Measurements from ENCODE around the gene MST1R. TPM values are rescaled to one million over a fixed set of nuclear protein-coding genes. Genes with fewer than 3 reads are reported as not detected.
"Not testable (repeated sequence)": the region's sequence is repeated elsewhere in the genome, so short reads cannot be mapped to it uniquely, and the experiment has no call there.

MST1R gene
- total RNA-seq, 2 experiments from 2014 or later = 0.55 to 0.89 TPM

- no peaks in the 10 kb centered on the region for H3K27me3 ChIP-seq (ENCODE audit: control insufficient read depth in 1 of 2, insufficient read depth in 2 of 2, low read length in 2 of 2)
- ATAC-seq (ENCODE audit: poor library complexity) = no peak
- intact Hi-C loops (cut with DNase I, micrococcal nuclease) = loop anchor here in 1 of 2 experiments (1.0 to 5.0 kb wide), 4 partner anchors 11 to 352 kb away; partner anchors contain the start of genes IFRD2, MON1A, MST1R and RBM5
- H3K27ac Mint-ChIP-seq = peak overlapping the region; percentile 97
- H3K4me3 Mint-ChIP-seq = peak overlapping the region; percentile 95
- H3K27ac ChIP-seq (ENCODE audit: low read depth in 1 of 2, low read length in 2 of 2) = peak overlapping the region; percentile 96 to 98
- no peaks in the 10 kb centered on the region for H3K9me3 ChIP-seq (ENCODE audit: control insufficient read depth in 1 of 2, insufficient read depth in 1 of 2, low read length in 2 of 2)
- peaks cover 32% of the 10 kb centered on the region for H3K36me3 Mint-ChIP-seq (ENCODE audit: low read depth)
- H3K4me1 Mint-ChIP-seq (ENCODE audit: low read depth) = peaks cover 34% of the 10 kb centered on the region
- no peaks in the 10 kb centered on the region for H3K27me3 Mint-ChIP-seq
- DNase-seq = peak in 1 of 14 experiments; percentile 4
- peaks cover 26% of the 10 kb centered on the region for H3K4me1 ChIP-seq (ENCODE audit: insufficient read depth, low read length)
- ChIA-PET POLR2A (interaction anchor here (0.8 to 3.2 kb wide), 10 partner anchors 11 to 1559 kb away, joined by 3 to 42 read pairs (median 4); partner anchors contain the start of genes DCAF1, INKA1, IP6K1 and MON1A), CTCF (interaction anchor here (0.8 to 1.4 kb wide), 3 partner anchors 11 to 138 kb away, joined by 5 to 8 read pairs (median 6); partner anchors contain the start of gene MON1A)
- no peak for TF ChIP-seq CTCF (IDR thresholded peaks at IDR 0.05)
- no peaks in the 10 kb centered on the region for H3K9me3 Mint-ChIP-seq
- peaks cover 5% of the 10 kb centered on the region for H3K36me3 ChIP-seq (ENCODE audit: insufficient read depth, low read length)
- peak overlapping the region; percentile 88 for H3K4me3 ChIP-seq (ENCODE audit: low read length)
Observed at GRCh38 chr3:49940667-49941249, 37.1 kb upstream of the MST1R start.

DNA sequence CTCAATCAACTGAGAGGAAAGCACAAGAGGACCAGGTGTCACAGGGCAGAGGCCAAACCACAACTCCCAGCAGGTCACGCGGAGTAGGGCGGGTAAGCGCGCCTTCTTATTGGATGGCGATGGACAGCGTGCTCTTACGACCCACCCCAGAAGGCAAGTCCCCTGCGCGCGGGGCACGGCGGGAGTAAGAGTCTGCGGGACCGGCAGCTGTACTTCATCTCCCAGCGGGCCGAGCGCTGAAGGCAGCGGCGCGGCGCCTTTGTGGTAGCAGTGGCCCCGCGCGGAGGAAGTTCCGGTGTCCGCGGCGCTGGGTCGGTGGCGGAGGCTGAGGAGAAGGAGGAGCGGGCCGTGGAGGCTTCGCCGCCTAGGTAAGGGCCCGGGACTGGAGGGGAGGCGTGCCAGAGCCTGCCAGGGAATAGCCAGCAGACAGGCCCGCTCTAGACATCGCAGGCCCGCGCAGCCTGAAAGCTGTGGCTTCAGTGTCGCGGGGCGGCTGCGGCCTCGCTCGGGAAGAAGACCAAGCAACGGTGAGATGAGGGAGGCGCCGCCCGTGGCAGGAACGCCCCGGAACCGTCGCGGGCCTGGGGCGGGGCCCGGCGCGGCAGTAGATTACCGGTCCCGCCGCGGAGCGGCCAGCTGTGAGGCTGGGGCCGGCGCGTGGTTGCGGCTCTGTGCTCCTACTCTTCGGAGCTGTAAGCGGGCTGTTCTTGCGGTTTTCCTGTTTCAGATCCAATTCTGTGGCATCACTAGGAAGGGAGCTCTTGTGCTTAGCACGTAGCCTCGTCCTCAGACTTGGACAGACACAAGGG lies 36.4 kb upstream of the MST1R start, which contains the start of gene RBM6:
RBM6 (plus strand) TSS at position 293 of the 809 bp plus-strand sequence. CDS start 22,492 bp downstream, outside the sequence.
- Mint-ChIP-seq H3K36me3 (ENCODE audit: low read depth) (peaks cover 27% of the 10 kb centered on the region), H3K27me3 (no peaks in the 10 kb centered on the region), H3K4me1 (ENCODE audit: low read depth) (peaks cover 34% of the 10 kb centered on the region), H3K9me3 (no peaks in the 10 kb centered on the region), H3K27ac (peak within 1 kb of the TSS; percentile 97), H3K4me3 (peak within 1 kb of the TSS; percentile 95)
- no peak for TF ChIP-seq CTCF (IDR thresholded peaks at IDR 0.05)
- Histone ChIP-seq H3K36me3 (ENCODE audit: insufficient read depth, low read length) (peaks cover 5% of the 10 kb centered on the region), H3K4me3 (ENCODE audit: low read length) (peak within 1 kb of the TSS; percentile 88), H3K4me1 (ENCODE audit: insufficient read depth, low read length) (peaks cover 26% of the 10 kb centered on the region), H3K9me3 (ENCODE audit: control insufficient read depth in 1 of 2, insufficient read depth in 1 of 2, low read length in 2 of 2) (no peaks in the 10 kb centered on the region), H3K27me3 (ENCODE audit: control insufficient read depth in 1 of 2, insufficient read depth in 2 of 2, low read length in 2 of 2) (no peaks in the 10 kb centered on the region), H3K27ac (ENCODE audit: low read depth in 1 of 2, low read length in 2 of 2) (peak within 1 kb of the TSS; percentile 96 to 98)
- intact Hi-C loops (cut with DNase I, micrococcal nuclease) = loop anchor here (1.0 to 10.0 kb wide), 6 partner anchors 11 to 915 kb away; partner anchors contain the start of genes IFRD2 (in 1 of the 2), IMPDH2 (in 1 of the 2), MON1A (in 1 of the 2) and MST1R (in 1 of the 2)
- DNase-seq = peak; percentile 86 to 98 (median 92)
- peak; percentile 97 for ATAC-seq (ENCODE audit: poor library complexity)
- POLR2A ChIA-PET = interaction anchor here (0.6 to 3.2 kb wide), 15 partner anchors 10 to 1560 kb away, joined by 3 to 42 read pairs (median 4); partner anchors contain the start of genes DCAF1, HYAL3, INKA1 and IP6K1
- CTCF ChIA-PET = interaction anchor here (0.8 to 1.4 kb wide), 4 partner anchors 10 to 268 kb away, joined by 5 to 8 read pairs (median 6); partner anchors contain the start of gene MON1A

GRCh38 chr3:49937090-49937489 lies 33.4 kb upstream of the MST1R start:
- peaks cover 13% of the 10 kb centered on the region for H3K36me3 Mint-ChIP-seq (ENCODE audit: low read depth)
- no peak overlapping the region for H3K27ac ChIP-seq (ENCODE audit: low read depth in 1 of 2, low read length in 2 of 2)

DNA sequence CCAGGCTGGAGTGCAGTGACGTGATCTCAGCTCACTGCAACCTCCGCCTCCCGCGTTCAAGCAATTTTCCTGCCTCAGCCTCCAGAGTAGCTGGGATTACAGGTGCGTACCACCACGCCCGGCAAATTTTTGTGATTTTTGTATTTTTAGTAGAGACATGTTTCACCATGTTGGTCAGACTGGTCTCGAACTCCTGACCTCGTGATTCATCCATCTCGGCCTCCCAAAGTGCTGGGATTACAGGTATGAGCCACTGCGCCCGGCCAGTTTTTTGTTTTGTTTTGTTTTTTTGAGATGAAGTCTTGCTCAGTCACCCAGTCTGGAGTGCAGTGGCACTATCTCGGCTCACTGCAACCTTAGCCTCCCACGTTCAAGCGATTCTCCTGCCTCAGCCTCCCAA lies 28.6 kb upstream of the MST1R start:
- H3K27ac Mint-ChIP-seq; DNase-seq; H3K4me3 ChIP-seq (ENCODE audit: low read length); H3K36me3 Mint-ChIP-seq (ENCODE audit: low read depth); ATAC-seq (ENCODE audit: poor library complexity); H3K9me3 ChIP-seq (ENCODE audit: control insufficient read depth in 1 of 2, insufficient read depth in 1 of 2, low read length in 2 of 2); H3K27ac ChIP-seq (ENCODE audit: low read depth in 1 of 2, low read length in 2 of 2); H3K27me3 ChIP-seq (ENCODE audit: control insufficient read depth in 1 of 2, insufficient read depth in 2 of 2, low read length in 2 of 2); H3K27me3 Mint-ChIP-seq; H3K9me3 Mint-ChIP-seq; H3K36me3 ChIP-seq (ENCODE audit: insufficient read depth, low read length); H3K4me3 Mint-ChIP-seq; POLR2A ChIA-PET: not testable (repeated sequence)
- peaks cover 27% of the 10 kb centered on the region for H3K4me1 Mint-ChIP-seq (ENCODE audit: low read depth)
- intact Hi-C loops (cut with DNase I, micrococcal nuclease) = loop anchor here in 1 of 2 experiments (10.0 kb wide), 1 partner anchor 907 kb away; the partner anchor contains the start of genes IMPDH2 and NDUFAF3
- H3K4me1 ChIP-seq (ENCODE audit: insufficient read depth, low read length) = peaks cover 20% of the 10 kb centered on the region
- CTCF ChIA-PET = interaction anchor here (0.6 kb wide), 1 partner anchor 29 kb away, joined by 3 read pairs; no protein-coding TSS in a partner anchor

More at GRCh38 chr3:49937090-49937489, 33.4 kb upstream of the MST1R start:
- intact Hi-C loops (cut with DNase I, micrococcal nuclease) = loop anchor here (5.0 to 10.0 kb wide), 2 partner anchors 80 to 912 kb away; partner anchors contain the start of genes IMPDH2 (in 1 of the 2), NDUFAF3 (in 1 of the 2) and TRAIP (in 1 of the 2)
- ATAC-seq (ENCODE audit: poor library complexity) (no peak), DNase-seq (peak in 1 of 14 experiments; percentile 7)
- H3K27me3 ChIP-seq (ENCODE audit: control insufficient read depth in 1 of 2, insufficient read depth in 2 of 2, low read length in 2 of 2) = no peaks in the 10 kb centered on the region
- peaks cover 23% of the 10 kb centered on the region for H3K4me1 ChIP-seq (ENCODE audit: insufficient read depth, low read length)
- no peak overlapping the region for H3K4me3 ChIP-seq (ENCODE audit: low read length)
- no peaks in the 10 kb centered on the region for H3K9me3 ChIP-seq (ENCODE audit: control insufficient read depth in 1 of 2, insufficient read depth in 1 of 2, low read length in 2 of 2)
- no peak overlapping the region for H3K4me3 Mint-ChIP-seq
- H3K36me3 ChIP-seq (ENCODE audit: insufficient read depth, low read length) = peaks cover 2% of the 10 kb centered on the region
- no peaks in the 10 kb centered on the region for H3K27me3 Mint-ChIP-seq
- no peaks in the 10 kb centered on the region for H3K9me3 Mint-ChIP-seq
- ChIA-PET POLR2A (no interaction called here), CTCF (interaction anchor here (1.0 kb wide), 1 partner anchor 8 kb away, joined by 3 read pairs; no protein-coding TSS in a partner anchor)
- TF ChIP-seq CTCF (IDR thresholded peaks at IDR 0.05) = no peak
- H3K4me1 Mint-ChIP-seq (ENCODE audit: low read depth) = peaks cover 19% of the 10 kb centered on the region
- no peak overlapping the region for H3K27ac Mint-ChIP-seq
